ENCODE measurements around the gene SLC2A5. TPM values are rescaled to one million over a fixed set of nuclear protein-coding genes. Genes with fewer than 3 reads are reported as not detected.

SLC2A5 gene
- total RNA-seq, 1 experiment from 2014 or later = not detected

DNA sequence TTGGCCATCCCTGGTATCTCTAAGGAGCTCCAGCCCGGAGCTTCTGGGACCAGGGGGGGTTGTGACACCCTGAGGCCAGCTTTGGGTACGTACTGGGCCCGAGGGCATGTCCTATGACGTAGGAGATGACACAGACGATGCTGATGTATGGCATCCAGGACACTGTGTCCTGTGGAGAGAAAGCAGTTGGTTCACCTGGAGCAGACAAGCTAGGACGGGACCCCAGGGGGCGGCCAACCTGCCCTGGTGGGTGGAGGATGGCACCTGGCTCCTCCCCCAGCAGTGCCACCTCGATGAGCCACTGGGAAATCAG lies 31.1 kb downstream of the SLC2A5 start:
- no peak overlapping the region for H3K9ac ChIP-seq (ENCODE audit: low read length)
- CTCF ChIA-PET = no interaction called here
- ATAC-seq = no peak
- no peak overlapping the region for H2AFZ ChIP-seq (ENCODE audit: low read length)
- no peaks in the 10 kb centered on the region for H3F3A ChIP-seq (ENCODE audit: low read length, unreplicated experiment)
- H3K27ac ChIP-seq (ENCODE audit: low read length) = no peak overlapping the region
- H3K4me3 ChIP-seq (ENCODE audit: low read length) = no peak overlapping the region
- no peaks in the 10 kb centered on the region for H3K4me1 ChIP-seq (ENCODE audit: insufficient read depth, low read length)
- POLR2A ChIA-PET (ENCODE audit: unreplicated experiment) = no interaction called here
- no peaks in the 10 kb centered on the region for H3K79me2 ChIP-seq (ENCODE audit: low read length)
- no peaks in the 10 kb centered on the region for H4K20me1 ChIP-seq (ENCODE audit: low read length)
- BruUV-seq (replicated peaks) = no TSS peak
- H3K36me3 ChIP-seq (ENCODE audit: low read depth, low read length) = no peaks in the 10 kb centered on the region
- no peak overlapping the region for H3K4me2 ChIP-seq (ENCODE audit: low read length)
- H3K9me2 ChIP-seq (replicated peaks; ENCODE audit: low read length) = no peaks in the 10 kb centered on the region
- 0 out of 2 replicates have a peak, but pooled peaks cover 9% of the 10 kb centered on the region for H3K9me3 ChIP-seq (ENCODE audit: low read length)
- TF ChIP-seq EZH2phosphoT487 (IDR thresholded peaks at IDR 0.05; ENCODE audit: borderline replicate concordance, low read length) (no peak), EZH2 (IDR thresholded peaks at IDR 0.05; ENCODE audit: low read length, unreplicated experiment) (no peak)
- TF ChIP-seq, protein P1, sequence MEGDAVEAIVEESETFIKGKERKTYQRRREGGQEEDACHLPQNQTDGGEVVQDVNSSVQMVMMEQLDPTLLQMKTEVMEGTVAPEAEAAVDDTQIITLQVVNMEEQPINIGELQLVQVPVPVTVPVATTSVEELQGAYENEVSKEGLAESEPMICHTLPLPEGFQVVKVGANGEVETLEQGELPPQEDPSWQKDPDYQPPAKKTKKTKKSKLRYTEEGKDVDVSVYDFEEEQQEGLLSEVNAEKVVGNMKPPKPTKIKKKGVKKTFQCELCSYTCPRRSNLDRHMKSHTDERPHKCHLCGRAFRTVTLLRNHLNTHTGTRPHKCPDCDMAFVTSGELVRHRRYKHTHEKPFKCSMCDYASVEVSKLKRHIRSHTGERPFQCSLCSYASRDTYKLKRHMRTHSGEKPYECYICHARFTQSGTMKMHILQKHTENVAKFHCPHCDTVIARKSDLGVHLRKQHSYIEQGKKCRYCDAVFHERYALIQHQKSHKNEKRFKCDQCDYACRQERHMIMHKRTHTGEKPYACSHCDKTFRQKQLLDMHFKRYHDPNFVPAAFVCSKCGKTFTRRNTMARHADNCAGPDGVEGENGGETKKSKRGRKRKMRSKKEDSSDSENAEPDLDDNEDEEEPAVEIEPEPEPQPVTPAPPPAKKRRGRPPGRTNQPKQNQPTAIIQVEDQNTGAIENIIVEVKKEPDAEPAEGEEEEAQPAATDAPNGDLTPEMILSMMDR (conservative IDR thresholded peaks at IDR 0.05; ENCODE audit: low read depth, low read length) = no peak
- no peaks in the 10 kb centered on the region for H3K27me3 ChIP-seq (ENCODE audit: low read length)
- intact Hi-C loops (cut with micrococcal nuclease) = no loop called here
- no peak for DNase-seq

DNA sequence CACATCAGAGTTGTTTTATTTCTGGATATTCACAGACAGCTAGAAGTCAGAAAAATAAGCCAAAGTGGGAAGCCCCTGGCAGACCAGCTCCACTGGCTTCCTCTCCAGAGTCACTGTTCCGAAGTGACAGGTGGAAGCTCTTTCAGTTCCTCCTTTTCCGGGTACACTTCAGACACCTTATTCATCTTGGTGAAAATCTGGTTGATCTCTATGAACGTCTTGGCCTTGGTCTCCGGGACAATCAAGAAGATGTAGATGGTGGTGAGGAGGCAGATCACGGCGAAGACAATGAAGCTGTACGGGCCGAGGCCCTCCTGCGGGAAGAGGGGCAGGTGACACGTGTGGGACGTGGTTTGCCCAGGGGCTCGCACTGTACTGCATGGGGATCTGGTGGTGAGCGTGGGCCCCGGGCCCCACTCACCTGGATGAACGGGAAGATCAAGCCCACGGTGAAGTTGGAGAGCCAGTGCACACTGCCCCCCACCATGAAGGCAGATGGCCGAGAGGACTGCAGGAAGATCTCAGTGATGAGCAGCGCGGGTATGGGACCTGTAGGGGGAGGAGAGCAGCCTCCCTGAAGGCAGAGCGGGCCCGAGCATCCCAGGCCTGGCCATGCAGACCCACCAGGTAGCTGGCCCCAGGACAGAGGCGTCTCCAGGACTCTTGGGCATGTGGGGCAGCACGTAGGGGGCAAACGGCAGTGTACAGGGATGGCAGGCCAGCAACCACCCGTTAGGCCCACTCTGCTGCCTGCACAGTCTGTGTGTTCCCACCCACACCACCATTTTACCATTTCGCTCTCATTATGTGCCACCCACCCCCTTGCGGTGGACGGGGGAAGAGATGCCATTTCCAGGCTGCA lies 31.7 kb downstream of the SLC2A5 start:
- no peaks in the 10 kb centered on the region for H3K27me3 ChIP-seq (ENCODE audit: low read length)
- H3K9me2 ChIP-seq (replicated peaks; ENCODE audit: low read length) = no peaks in the 10 kb centered on the region
- H4K20me1 ChIP-seq (ENCODE audit: low read length) = no peaks in the 10 kb centered on the region
- TF ChIP-seq EZH2 (IDR thresholded peaks at IDR 0.05; ENCODE audit: low read length, unreplicated experiment) = no peak
- TF ChIP-seq, protein P1 (conservative IDR thresholded peaks at IDR 0.05; ENCODE audit: low read depth, low read length) = no peak
- TF ChIP-seq EZH2phosphoT487 (IDR thresholded peaks at IDR 0.05; ENCODE audit: borderline replicate concordance, low read length) = no peak
- H3K79me2 ChIP-seq (ENCODE audit: low read length) = no peaks in the 10 kb centered on the region
- no peaks in the 10 kb centered on the region for H3K4me1 ChIP-seq (ENCODE audit: insufficient read depth, low read length)
- H3F3A ChIP-seq (ENCODE audit: low read length, unreplicated experiment) = no peaks in the 10 kb centered on the region
- no peak overlapping the region for H3K9ac ChIP-seq (ENCODE audit: low read length)
- BruUV-seq (replicated peaks) = no TSS peak
- no peak overlapping the region for H3K4me3 ChIP-seq (ENCODE audit: low read length)
- intact Hi-C loops (cut with micrococcal nuclease) = no loop called here
- ChIA-PET CTCF (no interaction called here), POLR2A (ENCODE audit: unreplicated experiment) (no interaction called here)
- DNase-seq (no peak), ATAC-seq (no peak)
- 0 out of 2 replicates have a peak, but pooled peaks cover 9% of the 10 kb centered on the region for H3K9me3 ChIP-seq (ENCODE audit: low read length)
- no peak overlapping the region for H3K4me2 ChIP-seq (ENCODE audit: low read length)
- H3K27ac ChIP-seq (ENCODE audit: low read length) = no peak overlapping the region
- no peak overlapping the region for H2AFZ ChIP-seq (ENCODE audit: low read length)
- no peaks in the 10 kb centered on the region for H3K36me3 ChIP-seq (ENCODE audit: low read depth, low read length)

DNA sequence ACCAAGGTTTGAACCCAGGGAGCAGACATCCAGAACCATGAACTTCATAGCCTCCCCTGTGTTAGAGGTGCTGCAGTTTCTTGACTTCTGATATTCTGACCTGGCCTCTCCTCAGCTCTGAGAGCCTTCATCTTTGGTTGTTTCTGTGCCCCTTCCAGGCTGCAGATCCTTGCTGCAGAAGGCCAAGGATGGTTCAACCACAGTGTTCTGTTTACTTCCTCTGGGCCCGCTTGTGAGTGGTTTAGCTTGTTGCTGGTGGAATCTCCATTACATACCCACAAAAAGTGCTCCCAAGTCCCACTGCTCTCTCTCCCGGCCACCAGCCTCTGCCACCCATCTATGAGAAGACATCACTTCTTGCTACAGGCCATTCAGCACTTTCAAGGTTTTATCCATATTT lies 34.2 kb downstream of the SLC2A5 start:
- ChIA-PET POLR2A (ENCODE audit: unreplicated experiment) (no interaction called here), CTCF (no interaction called here)
- DNase-seq (no peak), ATAC-seq (no peak)
- TF ChIP-seq, protein P1 (conservative IDR thresholded peaks at IDR 0.05; ENCODE audit: low read depth, low read length) = no peak
- TF ChIP-seq EZH2phosphoT487 (IDR thresholded peaks at IDR 0.05; ENCODE audit: borderline replicate concordance, low read length) (no peak), EZH2 (IDR thresholded peaks at IDR 0.05; ENCODE audit: low read length, unreplicated experiment) (no peak)
- Histone ChIP-seq H3K27me3 (ENCODE audit: low read length) (no peaks in the 10 kb centered on the region), H3K9me2 (replicated peaks; ENCODE audit: low read length) (no peaks in the 10 kb centered on the region), H3K4me1 (ENCODE audit: insufficient read depth, low read length) (no peaks in the 10 kb centered on the region), H4K20me1 (ENCODE audit: low read length) (no peaks in the 10 kb centered on the region), H3K4me3 (ENCODE audit: low read length) (no peak overlapping the region), H3K27ac (ENCODE audit: low read length) (no peak overlapping the region), H3K79me2 (ENCODE audit: low read length) (no peaks in the 10 kb centered on the region), H3K9me3 (ENCODE audit: low read length) (peaks cover 9% of the 10 kb centered on the region; the same call in 1 of the 2 replicates), H3F3A (ENCODE audit: low read length, unreplicated experiment) (no peaks in the 10 kb centered on the region), H3K9ac (ENCODE audit: low read length) (no peak overlapping the region), H2AFZ (ENCODE audit: low read length) (no peak overlapping the region), H3K36me3 (ENCODE audit: low read depth, low read length) (no peaks in the 10 kb centered on the region; the same call in 1 of the 2 replicates), H3K4me2 (ENCODE audit: low read length) (no peak overlapping the region)
- no TSS peak for BruUV-seq (replicated peaks)
- intact Hi-C loops (cut with micrococcal nuclease) = no loop called here

Measured in PC-3 (cell line).